ENCODE results near the gene SIPA1L3.

Gene SIPA1L3

DNA sequence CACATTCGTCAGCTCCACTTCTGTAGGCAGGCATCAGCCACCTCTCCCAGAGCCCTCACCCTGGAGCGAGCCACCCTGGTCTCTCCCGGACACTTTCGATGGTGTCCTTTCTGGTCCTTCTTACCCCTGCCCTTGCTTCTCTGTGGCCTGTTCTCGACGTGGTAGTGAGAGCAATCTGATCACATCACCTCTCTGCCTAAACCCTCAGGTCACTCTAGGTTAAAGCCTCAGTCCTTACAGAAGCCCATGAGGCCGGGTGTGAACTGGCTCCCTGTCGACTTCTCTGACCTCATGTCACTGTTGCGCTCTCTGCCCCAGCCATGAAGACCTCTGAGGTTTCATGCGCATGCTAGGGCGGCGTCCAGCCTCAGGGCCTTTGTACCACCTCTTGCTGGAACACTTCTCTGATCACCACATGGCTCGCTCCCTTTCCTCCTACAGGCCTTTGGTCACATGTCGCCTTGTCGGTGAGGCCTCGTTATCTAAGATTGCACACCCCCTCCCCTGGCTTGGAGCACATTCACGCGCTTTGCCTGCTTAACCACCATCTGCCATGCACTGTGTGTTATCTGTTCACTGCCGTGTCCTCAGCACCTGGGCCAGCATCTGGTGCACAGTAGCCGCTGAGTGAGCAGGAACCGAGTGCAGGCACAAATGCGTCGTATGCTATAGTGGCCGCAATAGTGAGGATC is 215.5 kb downstream of the SIPA1L3 start:
- DNase-seq, result no peak

DNA sequence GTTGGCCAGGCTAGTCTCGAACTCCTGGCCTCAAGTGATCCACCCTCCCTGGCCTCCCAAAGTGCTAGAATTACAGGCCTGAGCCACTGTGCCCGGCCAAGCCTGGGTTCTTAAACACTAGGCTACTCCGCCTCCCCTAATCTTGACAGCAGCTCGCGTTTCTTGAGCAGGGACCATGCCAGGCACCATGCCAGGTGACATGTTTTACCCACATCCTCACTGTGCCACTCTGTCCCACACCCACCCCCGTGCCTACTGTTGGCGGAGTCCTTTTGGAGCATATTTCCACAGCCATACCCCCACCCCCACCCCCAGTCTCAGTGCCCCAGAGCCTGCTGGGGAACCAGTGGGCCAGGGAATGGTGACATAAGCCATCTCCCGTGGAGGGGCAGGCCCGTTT is 218.2 kb downstream of the SIPA1L3 start:
- DNase-seq, result no peak

DNA sequence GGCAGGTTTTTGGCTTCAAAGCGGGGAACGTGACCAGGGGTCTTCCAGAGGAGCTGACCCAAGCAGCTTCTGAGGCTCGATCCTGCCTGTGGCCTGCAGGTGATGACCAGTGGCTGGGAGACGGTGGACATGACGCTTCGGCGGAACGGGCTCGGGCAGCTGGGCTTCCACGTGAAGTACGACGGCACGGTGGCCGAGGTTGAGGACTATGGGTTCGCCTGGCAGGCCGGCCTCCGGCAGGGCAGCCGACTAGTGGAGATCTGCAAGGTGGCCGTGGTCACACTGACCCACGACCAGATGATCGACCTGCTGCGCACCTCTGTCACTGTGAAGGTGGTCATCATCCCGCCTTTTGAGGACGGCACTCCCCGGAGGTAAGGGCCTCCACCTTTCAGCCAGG is 223.4 kb downstream of the SIPA1L3 start:
- no peak for DNase-seq

DNA sequence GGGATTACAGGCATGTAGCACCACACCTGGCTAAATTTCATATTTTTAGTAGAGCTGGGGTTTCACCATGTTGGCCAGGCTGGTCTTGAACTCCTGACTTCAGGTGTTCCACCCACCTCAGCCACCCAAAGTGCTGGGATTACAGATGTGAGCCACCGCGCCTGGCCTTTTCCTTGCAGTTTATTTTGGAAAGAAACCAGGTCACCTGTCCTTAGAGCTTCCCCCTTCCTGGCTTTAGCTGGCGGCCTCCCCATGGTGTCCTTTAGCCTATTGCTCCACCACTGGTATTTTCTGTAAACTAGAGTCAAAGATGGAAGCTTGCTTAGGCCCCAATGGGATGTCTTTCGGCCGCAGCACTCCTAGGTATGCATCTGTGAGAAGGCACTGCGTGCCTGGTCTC is 225.8 kb downstream of the SIPA1L3 start:
- no peak for DNase-seq

DNA sequence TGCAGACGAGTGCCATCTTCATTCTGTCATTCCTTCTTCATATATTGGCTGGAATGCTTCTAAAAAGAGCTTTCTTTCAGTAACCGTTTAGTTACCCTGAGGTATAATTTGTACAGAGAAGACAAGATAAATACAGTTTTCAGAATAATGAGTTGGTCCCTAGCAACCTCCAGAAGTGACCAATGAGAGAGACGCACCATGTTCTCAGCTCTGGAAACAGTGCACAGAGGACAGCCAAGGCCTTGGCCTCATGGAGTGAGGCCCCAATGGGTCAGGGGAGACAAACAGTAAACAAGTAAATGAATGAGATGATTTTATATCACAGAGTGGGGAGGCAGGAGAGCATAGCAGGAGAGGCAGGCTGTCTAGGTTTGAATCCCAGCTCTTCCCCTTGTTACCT is 226.3 kb downstream of the SIPA1L3 start:
- DNase-seq, result no peak

DNA sequence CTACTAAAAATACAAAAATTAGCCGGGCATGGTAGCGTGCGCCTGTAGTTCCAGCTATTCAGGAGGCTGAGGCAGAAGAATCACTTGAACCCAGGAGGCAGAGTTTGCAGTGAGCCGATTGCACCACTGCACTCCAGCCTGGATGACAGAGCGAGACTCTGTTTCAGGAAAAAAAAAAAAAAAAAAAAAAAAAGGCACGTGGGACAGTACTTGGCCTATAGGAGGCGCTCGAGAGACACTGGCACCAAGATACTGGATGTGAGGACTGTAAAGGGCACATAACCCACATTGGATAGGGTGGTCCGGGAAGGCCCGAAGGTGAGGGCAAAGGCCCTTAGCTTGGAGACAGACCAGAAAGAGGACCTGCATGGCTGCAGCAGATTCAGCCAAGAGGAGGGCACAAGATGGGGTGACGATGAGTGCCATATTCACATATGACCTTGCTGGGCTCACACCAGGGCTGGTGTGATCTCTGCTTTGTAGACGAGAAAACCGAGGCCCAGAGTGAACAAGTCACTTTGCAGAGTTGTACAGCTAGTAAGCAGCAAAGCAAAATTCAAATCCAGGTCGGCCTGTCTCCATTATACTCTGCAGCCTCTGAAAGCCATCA is 227.6 kb downstream of the SIPA1L3 start:
- peak; percentile 64 for DNase-seq

DNA sequence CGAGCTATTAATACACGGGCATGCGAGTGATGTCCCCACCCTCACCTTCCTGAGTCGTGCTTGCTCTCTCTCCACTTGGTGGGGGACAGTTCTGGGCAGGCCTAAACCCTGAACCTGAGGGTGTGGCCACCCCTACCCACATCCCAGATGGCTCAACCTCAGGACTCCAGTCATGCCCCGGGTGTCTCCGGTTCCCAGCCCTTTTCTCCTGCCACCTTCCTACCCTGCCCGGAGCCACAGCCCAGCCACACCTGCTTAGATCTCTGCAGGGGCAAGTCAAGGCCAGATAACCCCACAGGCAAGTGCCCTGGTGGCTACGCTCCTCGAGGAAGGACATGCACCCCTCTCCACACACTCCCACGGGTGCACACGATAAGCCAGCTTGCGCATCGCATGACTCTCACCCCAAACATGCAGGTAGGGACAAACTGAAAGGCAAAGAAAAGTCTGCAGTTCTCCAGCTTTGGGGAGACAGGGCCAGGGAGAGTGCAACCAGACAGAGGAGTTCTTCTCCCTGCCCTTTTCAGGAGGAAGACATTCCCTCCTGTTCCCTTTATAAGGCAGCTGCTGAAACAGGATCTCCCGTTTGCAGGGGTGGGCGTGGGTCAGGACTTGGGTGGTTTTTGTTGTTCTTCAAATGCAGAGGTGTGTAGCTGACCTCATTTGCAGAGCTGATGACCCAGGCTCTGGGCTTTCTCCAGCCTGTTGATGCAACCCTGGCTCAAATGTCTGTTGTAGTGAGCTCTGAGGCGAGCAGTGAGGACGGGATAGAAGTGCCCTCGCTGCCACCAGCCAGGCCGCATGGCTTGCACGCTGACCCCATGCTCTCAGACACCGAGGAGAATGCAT is 228.4 kb downstream of the SIPA1L3 start:
- no peak for DNase-seq

DNA sequence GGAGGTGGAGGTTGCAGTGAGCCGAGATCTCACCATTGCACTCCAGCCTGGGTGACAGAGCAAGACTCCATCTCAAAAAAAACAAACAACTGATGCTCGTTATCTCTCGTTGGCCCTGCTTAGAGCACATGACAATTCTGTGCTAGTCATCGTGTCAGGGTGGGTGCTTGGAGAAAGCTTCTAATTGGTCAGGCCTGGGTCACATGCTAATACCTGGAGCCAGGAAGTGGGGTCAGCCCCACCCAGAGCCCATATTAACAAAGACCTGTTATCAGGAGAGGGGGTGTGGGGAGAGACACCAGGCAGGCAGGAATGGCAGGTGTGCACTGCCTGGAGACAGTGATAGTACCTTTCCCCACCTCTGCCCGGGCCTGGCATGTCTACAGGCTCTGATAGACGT is 232.1 kb downstream of the SIPA1L3 start:
- no peak for DNase-seq

DNA sequence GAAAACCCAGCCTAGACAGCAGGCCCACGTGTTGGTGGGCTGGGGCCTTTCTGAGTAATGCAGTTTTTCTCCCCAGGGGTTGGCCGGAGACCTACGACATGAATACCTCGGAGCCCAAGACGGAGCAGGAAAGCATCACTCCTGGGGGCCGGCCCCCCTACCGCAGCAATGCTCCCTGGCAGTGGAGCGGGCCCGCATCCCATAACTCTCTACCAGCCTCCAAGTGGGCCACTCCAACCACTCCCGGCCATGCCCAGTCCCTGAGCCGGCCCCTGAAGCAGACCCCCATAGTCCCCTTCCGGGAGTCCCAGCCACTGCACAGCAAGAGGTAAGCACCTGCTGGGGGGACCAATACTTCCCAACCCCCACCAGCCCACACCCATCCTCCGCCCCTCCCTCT is 234.1 kb downstream of the SIPA1L3 start:
- DNase-seq, result no peak

DNA sequence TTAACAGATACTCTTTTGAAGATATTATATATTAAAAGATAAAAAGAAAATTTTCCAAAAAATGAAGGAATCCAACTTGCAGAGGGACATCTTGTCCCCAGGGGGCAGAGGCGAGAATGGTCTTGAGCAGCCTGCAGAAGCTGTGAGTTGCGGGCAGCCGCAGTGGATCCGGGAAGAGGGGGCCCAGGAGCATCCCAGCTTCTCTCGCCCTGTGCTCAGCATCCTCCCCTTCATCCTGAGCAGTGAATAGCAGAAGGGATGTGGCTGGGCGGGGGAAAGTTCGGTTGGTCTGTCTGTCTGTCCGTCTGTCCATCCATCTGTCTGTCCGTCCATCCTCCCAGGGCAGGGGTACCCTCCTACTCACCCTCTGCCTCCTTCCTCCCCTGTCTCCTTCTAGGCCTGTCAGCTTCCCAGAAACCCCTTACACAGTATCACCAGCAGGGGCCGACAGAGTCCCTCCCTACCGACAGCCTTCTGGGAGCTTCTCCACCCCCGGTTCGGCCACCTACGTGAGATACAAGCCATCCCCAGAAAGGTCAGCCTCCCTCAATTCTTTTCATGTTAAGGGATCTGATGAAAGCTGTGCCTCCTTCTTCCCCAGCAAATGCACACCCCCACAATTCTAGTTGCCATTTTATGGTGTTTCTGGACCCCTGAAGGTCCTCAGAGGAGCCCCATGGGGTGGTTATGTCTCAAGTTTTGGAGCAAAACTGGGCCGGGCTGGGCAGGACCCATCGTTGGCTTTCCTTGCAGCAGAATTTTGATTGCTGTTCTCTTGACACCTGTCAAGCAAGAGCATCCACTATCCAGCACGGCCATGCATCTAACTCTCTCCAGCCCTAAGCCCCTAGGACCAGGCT is 235.4 kb downstream of the SIPA1L3 start:
- peak; percentile 72 for DNase-seq

DNA sequence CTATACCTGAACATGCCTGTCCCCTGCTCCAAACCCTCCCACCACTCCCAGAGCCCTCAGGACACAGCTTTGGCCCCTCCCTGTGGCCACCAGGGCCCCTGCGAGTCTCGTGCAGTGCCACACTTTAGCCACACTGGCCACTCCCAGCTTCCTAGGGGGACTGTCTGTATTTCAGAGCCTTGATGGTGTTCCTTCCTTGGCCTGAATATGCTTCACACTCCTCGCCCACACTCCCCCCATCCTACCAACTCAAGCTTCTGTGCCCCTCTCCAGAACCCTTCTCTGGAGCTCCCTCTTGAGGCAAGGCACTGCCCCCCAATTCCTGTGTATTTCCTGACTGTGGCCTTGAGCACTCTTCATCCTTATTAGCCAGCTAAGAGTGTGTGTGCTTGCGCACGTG is 236.8 kb downstream of the SIPA1L3 start:
- no peak for DNase-seq

DNA sequence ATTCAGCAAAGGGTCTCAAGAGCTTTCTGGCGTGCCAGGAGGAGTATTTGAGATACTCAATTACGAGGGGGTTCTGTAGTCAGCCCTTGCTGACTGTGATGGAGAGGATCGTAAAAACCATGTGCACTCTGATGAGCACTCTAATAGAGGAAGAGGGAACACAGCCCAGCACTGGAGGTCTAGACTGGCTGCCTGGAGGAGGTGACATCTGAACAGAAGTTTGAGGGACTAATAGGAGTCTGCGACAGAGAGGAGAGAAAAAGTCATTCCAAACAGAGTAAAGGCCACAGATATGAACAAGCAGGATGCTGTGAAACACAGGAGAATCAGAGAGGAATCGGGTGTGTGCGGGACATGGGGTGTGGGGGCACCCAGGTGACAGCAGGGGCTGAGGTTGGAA is 237.7 kb downstream of the SIPA1L3 start:
- DNase-seq, result no peak

DNA sequence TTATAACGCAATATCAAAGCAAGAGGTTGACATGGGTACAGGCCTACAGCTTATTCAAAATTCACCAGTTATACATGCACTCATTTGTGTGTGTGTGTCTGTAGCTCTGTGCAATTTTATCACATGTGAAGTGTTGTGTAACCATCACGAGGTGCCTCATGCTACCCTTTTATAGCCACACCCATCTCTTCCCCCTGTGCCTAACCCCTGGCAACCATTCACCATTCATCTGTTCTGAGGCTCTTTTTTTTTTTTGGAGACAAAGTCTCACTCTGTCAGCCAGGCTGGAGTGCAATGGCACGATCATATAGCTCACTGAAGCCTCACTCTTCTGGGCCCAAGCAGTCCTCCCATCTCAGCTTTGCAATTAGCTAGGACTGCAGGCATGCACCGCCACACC is 238.6 kb downstream of the SIPA1L3 start:
- DNase-seq, result no peak

DNA sequence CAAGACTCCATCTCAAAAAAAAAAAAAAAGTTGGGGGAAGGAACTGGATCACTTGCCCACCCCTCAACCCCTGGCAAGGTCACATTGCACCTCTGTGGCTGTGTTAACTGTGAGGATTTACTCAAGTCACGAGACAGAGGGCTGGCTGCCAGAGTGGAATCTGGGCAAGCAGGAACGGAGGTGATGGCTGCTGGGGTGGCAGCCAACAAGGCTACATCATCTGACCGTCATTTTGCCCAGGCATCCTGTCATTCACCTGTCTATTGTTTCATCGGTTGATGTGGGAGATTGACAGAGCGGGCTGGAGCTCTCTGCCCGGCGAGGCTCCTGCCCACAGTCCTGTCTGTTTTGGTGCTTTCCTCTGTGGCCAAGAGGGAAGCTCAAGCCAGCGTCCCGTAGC is 241.3 kb downstream of the SIPA1L3 start:
- no peak for DNase-seq

DNA sequence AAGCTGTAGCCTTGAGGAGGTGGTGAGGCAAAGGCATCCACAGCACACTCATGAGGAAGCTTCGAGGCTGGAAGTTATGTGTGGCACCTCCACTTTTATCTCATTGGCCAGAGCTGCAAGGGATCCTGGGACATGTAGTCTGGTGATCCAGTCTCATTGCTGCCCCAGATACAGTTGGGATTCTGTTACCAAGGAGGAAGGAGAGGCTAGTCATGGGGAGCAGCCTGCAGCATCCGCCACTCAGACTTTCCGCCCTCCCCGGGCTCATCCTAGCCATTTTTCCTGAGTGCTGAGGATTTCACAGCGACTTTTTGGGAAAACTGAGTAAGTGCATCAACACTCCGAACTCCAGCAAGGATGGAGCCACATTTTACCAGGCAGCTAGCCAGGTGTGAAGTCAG is 242.7 kb downstream of the SIPA1L3 start:
- no peak for DNase-seq

DNA sequence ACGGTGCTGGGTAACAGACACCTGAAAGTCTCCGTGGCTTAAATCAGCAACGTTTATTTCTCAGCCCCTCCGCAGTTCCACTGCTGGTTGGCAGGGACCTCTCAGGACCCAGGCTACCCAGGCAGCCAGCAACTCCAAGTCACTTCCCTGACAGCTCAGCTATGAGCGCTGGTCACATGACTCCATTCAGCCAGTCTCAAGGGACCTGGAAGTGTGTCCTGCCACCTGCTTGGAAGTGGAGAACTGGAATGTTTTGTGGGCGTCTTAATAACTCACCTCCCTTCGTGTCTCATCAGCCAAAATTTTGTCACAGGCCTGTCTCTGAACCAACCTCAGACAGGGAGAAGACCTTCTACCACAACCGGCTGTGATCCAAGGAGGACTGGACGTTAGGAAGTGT is 244.2 kb downstream of the SIPA1L3 start:
- no peak for DNase-seq

DNA sequence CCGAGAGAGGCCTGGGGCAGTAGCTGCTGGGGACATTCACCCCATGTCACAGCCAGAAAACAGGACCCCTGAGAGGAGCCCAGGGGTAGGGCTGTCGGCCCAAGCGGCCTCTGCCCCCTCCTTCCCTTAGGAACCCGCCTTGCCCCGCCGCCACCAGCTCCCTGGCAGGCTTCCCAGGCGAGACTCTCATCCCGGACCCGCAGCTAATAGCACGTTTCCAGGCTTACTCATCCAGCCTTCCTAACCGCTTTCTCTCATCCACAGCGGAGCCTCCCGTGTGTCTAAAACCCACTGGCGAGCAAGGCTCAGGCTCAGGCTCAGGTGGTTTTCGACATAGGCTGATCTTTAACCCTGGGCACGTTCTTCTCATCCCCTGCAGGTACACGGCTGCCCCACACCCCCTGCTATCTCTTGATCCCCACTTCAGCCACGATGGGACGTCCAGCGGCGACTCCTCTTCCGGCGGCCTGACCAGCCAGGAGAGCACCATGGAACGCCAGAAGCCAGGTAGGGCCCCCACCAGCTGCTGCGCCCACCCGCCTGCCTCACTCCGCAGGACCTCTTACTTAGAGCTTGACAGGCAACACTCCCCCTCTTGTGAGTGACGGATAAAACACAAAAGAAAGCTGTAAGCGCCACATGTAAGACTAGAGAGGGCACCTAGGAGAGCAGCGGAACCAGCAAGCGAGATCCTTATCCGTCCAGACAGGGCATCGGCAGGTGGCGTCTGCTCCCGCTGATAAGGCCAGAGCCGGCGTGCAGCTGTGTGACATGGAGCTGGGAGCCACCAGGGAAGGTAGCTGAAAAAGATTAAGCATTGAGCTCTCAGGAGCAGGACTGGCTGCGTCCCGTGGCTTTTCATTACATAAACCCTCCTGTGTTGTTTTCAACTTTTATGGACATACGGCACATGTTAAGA is 245.7 kb downstream of the SIPA1L3 start:
- DNase-seq, result no peak

DNA sequence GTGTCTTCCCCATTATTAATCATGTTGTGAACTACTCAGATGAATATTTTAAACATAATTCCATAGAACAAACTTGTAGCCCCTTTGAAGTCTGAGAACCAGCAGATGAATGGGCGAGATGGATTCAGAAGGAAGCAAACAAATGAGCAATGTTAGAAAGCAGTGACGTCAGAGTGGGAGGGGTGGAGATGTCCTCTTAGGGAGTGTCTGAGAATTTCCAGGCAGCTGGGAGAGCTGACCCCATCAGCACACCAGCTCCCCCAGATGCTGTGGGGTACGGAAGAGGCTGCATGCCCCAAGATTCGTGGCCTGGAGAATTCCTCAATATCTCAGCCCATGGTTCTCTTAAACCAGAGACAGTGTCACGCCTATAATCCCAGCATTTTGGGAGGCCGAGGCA is 248.4 kb downstream of the SIPA1L3 start:
- DNase-seq, result no peak

DNA sequence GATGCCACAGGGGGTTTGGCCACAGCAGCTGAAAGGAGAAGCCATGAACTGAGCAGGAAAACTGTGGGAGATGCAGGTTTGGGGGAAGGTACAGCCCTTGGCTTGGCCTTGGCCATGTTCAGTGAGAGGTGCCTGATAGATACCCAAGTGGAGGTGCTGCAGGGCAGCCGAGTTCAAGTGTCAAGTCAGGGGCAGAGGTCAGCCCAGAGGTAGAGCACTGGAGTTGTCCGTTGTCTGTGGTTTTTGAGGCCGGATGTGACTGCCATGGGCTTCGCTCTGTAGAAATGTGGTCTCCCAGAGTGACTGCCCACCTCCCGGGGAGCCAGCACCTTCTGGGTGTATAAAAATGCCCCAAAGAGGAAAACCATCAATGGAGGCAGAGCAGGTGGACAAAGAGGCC is 251.7 kb downstream of the SIPA1L3 start:
- DNase-seq, result no peak

DNA sequence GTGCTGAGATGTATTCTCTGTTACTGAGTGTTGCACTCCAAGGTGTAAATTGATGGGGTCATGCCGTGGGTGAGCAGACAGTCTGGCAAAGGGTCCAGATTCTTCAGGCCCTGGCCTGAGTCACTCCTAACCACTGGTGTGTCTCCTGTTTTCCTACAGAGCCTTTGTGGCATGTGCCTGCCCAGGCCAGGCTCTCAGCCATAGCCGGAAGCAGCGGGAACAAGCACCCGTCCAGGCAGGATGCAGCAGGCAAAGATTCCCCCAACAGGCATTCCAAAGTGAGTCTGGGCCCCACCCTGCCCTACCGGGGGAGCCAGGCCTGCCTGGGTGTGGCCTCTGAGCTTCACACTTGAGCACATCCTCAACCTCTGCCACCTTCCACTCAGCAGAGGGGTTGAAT is 255.1 kb downstream of the SIPA1L3 start:
- DNase-seq, result no peak

DNA sequence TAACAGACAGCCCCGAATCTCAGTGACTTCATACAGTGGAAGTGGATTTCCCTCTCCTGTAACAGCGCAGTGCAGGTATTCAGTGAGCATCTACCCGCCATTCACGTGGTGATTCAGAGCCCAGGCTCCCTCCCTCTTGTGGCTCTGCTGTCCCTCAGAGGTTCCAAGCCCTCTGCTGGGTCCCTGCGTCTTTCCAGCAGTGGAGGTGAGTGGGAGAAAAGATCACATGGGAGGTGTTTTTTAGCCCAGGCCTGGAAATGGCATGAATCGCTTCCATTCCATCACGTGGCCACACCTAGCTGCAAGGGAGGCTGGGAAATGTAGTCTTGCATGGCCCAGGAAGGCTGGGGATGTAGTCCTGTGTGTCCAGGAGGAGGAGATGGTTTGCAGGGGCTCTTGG is 255.6 kb downstream of the SIPA1L3 start:
- no peak for DNase-seq

All from activated CD4-positive, alpha-beta T cell treated with anti-CD3 and anti-CD28 coated beads for 48 hours (primary cell).